Endothelial cell of umbilical vein (primary cell): ENCODE measurements around the gene NOS2. TPM values are rescaled to one million over a fixed set of nuclear protein-coding genes. Genes with fewer than 3 reads are reported as not detected.

ENCODE experiments used
- BruUV-seq: library from RNA; stranded (reverse); fragments of 400-500 nt; replicated peaks from 2 replicates; lab custom pipeline; 2021; lab: Mats Ljungman, UMichigan
- CTCF ChIA-PET: fragments of 300-600, 350-600 bp; sonication (Branson Sonifier 250); formaldehyde crosslinking; loops from one replicate; lab custom pipeline; 2021; ENCODE audit warnings: antibody characterized with exemption, inconsistent platforms; lab: Charles Lee
- POLR2A ChIA-PET: fragments of 300-600, 350-600 bp; sonication (Branson Sonifier 250); formaldehyde crosslinking; loops from one replicate; lab custom pipeline; 2021; ENCODE audit warnings: antibody characterized with exemption, inconsistent platforms; lab: Charles Lee
- DNase-seq: peaks from one replicate; pipeline ENCODE4 v3.0.0-alpha.2; 2011; ENCODE audit warnings: low read depth, low spot score
- FAIRE-seq: peaks from 2 replicates; lab custom pipeline; 2011; peaks lifted over from hg19 to GRCh38; lab: Jason Lieb, UNC
- H2AFZ ChIP-seq: 2 replicates; pipeline ENCODE4 v1.6.0; 2012; ENCODE audit warnings: low read depth, low read length, control low read depth, inconsistent platforms
- H3K27ac ChIP-seq: 2 replicates; pipeline ENCODE4 v1.5.1; 2011; ENCODE audit warnings: low read depth, mild to moderate bottlenecking, control low read depth, low read length, moderate library complexity; ENCODE audit not compliant: insufficient read depth
- H3K27me3 ChIP-seq, 2 experiments: 2 replicates each; pipeline versions ENCODE4 v1.6.0 to v1.6.1; 2011; ENCODE audit warnings: low read length in 2 of 2, mixed read lengths in 1 of 2; ENCODE audit not compliant: control insufficient read depth in 2 of 2, insufficient read depth in 2 of 2
- H3K36me3 ChIP-seq, 2 experiments: 2 replicates in 1 of 2; 3 replicates in 1 of 2; pipeline ENCODE4 v1.5.1; 2011; ENCODE audit warnings: low read length in 2 of 2, mild to moderate bottlenecking in 1 of 2, moderate library complexity in 1 of 2; ENCODE audit not compliant: control insufficient read depth in 2 of 2, insufficient read depth in 2 of 2; ENCODE audit errors: extremely low read depth in 1 of 2
- H3K4me1 ChIP-seq: 3 replicates; pipeline ENCODE4 v1.5.1; 2011; ENCODE audit warnings: mild to moderate bottlenecking, low read length; ENCODE audit not compliant: control insufficient read depth, insufficient read depth; ENCODE audit errors: extremely low read depth
- H3K4me2 ChIP-seq: 2 replicates; pipeline ENCODE4 v1.6.1; 2011; ENCODE audit warnings: low read length, control low read depth, mixed read lengths; ENCODE audit not compliant: insufficient read depth
- H3K4me3 ChIP-seq, 3 experiments: fragments of 200-600 bp in 1 of 3; sonication (generic), shearing (Covaris generic) in 1 of 3; replicated peaks in 1 of 3; 2 replicates each; pipeline ENCODE4 v1.5.1; 2011 to 2016; ENCODE audit warnings: control low read depth in 3 of 3, low read length in 3 of 3, mild to moderate bottlenecking in 2 of 3, inconsistent platforms in 1 of 3, low read depth in 1 of 3, moderate library complexity in 1 of 3; ENCODE audit not compliant: insufficient read depth in 1 of 3
- H3K79me2 ChIP-seq: 2 replicates; pipeline ENCODE4 v1.6.0; 2012; ENCODE audit warnings: low read length, inconsistent platforms; ENCODE audit not compliant: control insufficient read depth, insufficient read depth
- H3K9ac ChIP-seq: replicated peaks from 2 replicates; pipeline ENCODE3; 2011; ENCODE audit warnings: low read length, control low read depth; ENCODE audit not compliant: insufficient read depth; ENCODE audit errors: extremely low read depth
- H3K9me1 ChIP-seq: replicated peaks from 3 replicates; pipeline ENCODE4 v1.6.0; 2011; ENCODE audit warnings: mild to moderate bottlenecking, low read length; ENCODE audit not compliant: control insufficient read depth, insufficient read depth; ENCODE audit errors: extremely low read depth
- H3K9me3 ChIP-seq: replicated peaks from 2 replicates; pipeline ENCODE4 v1.5.1; 2012; ENCODE audit warnings: low read length, inconsistent platforms; ENCODE audit not compliant: control insufficient read depth, insufficient read depth
- H4K20me1 ChIP-seq: replicated peaks from 2 replicates; pipeline ENCODE3; 2011; ENCODE audit warnings: mild to moderate bottlenecking, low read length; ENCODE audit not compliant: control insufficient read depth, insufficient read depth; ENCODE audit errors: extremely low read depth
- EZH2 ChIP-seq: IDR thresholded peaks from 2 replicates; pipeline ENCODE4 v1.6.1; 2012; ENCODE audit warnings: borderline replicate concordance, low read depth, mild to moderate bottlenecking, moderate library complexity, low read length, inconsistent platforms; ENCODE audit not compliant: severe bottlenecking
- FOS ChIP-seq: IDR thresholded peaks from 2 replicates; pipeline ENCODE4 v1.6.1; 2011; ENCODE audit warnings: mild to moderate bottlenecking, low read length, moderate library complexity, borderline replicate concordance; ENCODE audit not compliant: insufficient read depth
- GATA2 ChIP-seq: IDR thresholded peaks from 2 replicates; pipeline ENCODE4 v1.7.0; 2011; ENCODE audit warnings: low read depth, mild to moderate bottlenecking, moderate library complexity, mixed read lengths, low read length; ENCODE audit not compliant: insufficient read length, insufficient read depth
- JUN ChIP-seq: IDR thresholded peaks from 2 replicates; pipeline ENCODE4 v1.6.1; 2011; ENCODE audit warnings: borderline replicate concordance, low read depth; ENCODE audit not compliant: insufficient read length, insufficient read depth
- MYC ChIP-seq: IDR thresholded peaks from one replicate; pipeline ENCODE4 v1.6.1; 2011; ENCODE audit warnings: mild to moderate bottlenecking, low read depth, low read length
- POLR2A ChIP-seq: IDR thresholded peaks from 2 replicates; pipeline ENCODE4 v1.6.1; 2012; ENCODE audit warnings: low read depth, mild to moderate bottlenecking, control low read depth, low read length
- POLR2AphosphoS5 ChIP-seq: IDR thresholded peaks from 2 replicates; pipeline ENCODE4 v1.6.1; 2012; ENCODE audit warnings: low read depth, mild to moderate bottlenecking, control low read depth, low read length, moderate library complexity; ENCODE audit not compliant: insufficient read depth
- dilution Hi-C: fragments of 300-500 bp; cut with MboI; formaldehyde crosslinking; loops from one replicate; pipeline ENCODE4 v1.15.0; 2019; ENCODE audit warnings: low sequenced_read_pairs; ENCODE audit not compliant: extremely low pct_ligation_motif_present
- intact Hi-C: fragments of 100-400 bp; cut with micrococcal nuclease; formaldehyde crosslinking; loops from one replicate; pipeline ENCODE4 v1.10.0; 2022
- polyA plus RNA-seq, 4 experiments: library from polyadenylated mRNA; depleted of rRNA in 3 of 4; stranded (reverse) in 3 of 4; unstranded in 1 of 4; fragments of >200 nt; gene quantifications; 2 replicates each; pipeline versions ENCODE4 v1.2.1 to v1.2.3, GENCODE V29; 2011 to 2012; ENCODE audit warnings: missing spikeins in 1 of 4
- total RNA-seq: library from RNA; stranded (reverse); gene quantifications from 2 replicates; pipeline ENCODE4 v1.2.3, GENCODE V29; 2021
- TF ChIP-seq, protein P1 (sequence below): IDR thresholded peaks from 2 replicates; pipeline ENCODE4 v1.6.1; 2011; ENCODE audit not compliant: insufficient read depth, insufficient read length
- TF ChIP-seq, protein P2 (sequence below), 2 donors: IDR thresholded peaks; 1 replicate in 1 of 2; 2 replicates in 1 of 2; pipeline ENCODE4 v1.5.1; 2011; ENCODE audit warnings: low read length in 2 of 2, mild to moderate bottlenecking in 2 of 2, moderate library complexity in 2 of 2, control low read depth in 1 of 2, inconsistent platforms in 1 of 2, low read depth in 1 of 2; ENCODE audit not compliant: insufficient read depth in 1 of 2; ENCODE audit errors: extremely low read depth in 1 of 2

NOS2 gene
- total and polyA plus RNA-seq, 2 donors (not counting 3 experiments of a cell fraction or from before 2014, with no cell fraction given), result 0.01 TPM; not detected in 1

DNA sequence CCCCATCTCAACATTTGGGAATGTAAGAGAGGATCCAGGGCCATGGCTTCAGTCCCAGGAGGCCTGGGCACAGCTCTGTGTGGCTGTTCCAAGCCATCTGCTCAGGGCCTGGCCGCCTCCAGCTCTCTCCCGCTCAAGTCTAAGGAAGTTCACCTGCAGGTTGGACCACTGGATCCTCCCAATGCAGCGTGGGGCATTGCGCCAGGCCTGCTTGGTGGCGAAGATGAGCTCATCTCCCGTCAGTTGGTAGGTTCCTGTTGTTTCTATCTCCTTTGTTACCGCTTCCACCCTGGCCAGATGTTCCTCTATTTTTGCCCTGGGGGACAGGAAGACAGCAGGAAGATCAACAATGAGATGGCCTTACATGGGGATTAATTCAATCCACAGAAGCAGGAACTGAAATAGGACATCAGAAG lies 17.5 kb downstream of the NOS2 start:
- ChIA-PET CTCF (interaction anchor here (1.0 to 3.3 kb wide), 2 partner anchors 22 to 23 kb away, joined by 3 to 12 read pairs; no protein-coding TSS in a partner anchor), POLR2A (no interaction called here)
- no peaks in the 10 kb centered on the region for H3K9me1 ChIP-seq
- DNase-seq (no peak), FAIRE-seq (no peak)
- TF ChIP-seq POLR2AphosphoS5 (no peak), GATA2 (no peak), JUN (no peak), FOS (no peak), MYC (no peak), POLR2A (no peak)
- TF ChIP-seq, protein P1, sequence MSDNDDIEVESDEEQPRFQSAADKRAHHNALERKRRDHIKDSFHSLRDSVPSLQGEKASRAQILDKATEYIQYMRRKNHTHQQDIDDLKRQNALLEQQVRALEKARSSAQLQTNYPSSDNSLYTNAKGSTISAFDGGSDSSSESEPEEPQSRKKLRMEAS, result no peak
- no TSS peak for BruUV-seq
- H3K9ac ChIP-seq, result no peak overlapping the region
- H3K27ac ChIP-seq, result no peak overlapping the region
- dilution Hi-C loops, result no loop called here
- H3K79me2 ChIP-seq, result no peaks in the 10 kb centered on the region
- H3K4me2 ChIP-seq, result no peak overlapping the region
- no peak overlapping the region for H2AFZ ChIP-seq
- no peaks in the 10 kb centered on the region for H4K20me1 ChIP-seq
- H3K9me3 ChIP-seq, result no peaks in the 10 kb centered on the region
- intact Hi-C loops, result no loop called here
- no peak overlapping the region for H3K4me3 ChIP-seq
- H3K4me1 ChIP-seq, result no peaks in the 10 kb centered on the region
- H3K36me3 ChIP-seq, result no peaks in the 10 kb centered on the region
- no peaks in the 10 kb centered on the region for H3K27me3 ChIP-seq

DNA sequence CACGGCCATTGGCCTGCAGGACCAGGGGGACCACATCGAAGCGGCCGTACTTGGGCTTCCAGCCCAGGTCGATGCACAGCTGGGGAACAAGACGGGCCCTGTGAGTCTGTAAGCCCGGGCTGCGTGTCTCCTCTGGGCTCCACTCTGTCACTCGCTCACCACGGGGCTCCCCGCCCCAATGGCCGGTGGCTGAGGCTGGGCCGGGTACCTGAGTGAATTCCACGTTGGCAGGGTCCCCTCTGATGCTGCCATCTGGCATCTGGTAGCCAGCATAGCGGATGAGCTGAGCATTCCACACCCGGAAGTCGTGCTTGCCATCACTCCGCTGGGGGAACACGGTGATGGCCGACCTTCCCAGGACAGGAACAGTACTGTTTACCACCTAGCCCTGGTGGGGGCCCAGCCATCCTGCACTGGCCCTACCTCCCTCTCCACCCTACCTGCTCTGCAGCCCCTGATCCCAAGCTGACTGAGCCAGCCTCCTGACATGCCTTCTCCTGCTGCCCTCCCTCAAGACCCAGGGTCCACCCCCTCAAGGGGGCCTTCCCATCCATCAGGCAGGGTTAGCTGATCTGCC lies 19.4 kb downstream of the NOS2 start:
- no peaks in the 10 kb centered on the region for H3K79me2 ChIP-seq
- dilution Hi-C loops (no loop called here), intact Hi-C loops (no loop called here)
- no peaks in the 10 kb centered on the region for H3K4me1 ChIP-seq
- no peak for DNase-seq
- TF ChIP-seq, protein P2, sequence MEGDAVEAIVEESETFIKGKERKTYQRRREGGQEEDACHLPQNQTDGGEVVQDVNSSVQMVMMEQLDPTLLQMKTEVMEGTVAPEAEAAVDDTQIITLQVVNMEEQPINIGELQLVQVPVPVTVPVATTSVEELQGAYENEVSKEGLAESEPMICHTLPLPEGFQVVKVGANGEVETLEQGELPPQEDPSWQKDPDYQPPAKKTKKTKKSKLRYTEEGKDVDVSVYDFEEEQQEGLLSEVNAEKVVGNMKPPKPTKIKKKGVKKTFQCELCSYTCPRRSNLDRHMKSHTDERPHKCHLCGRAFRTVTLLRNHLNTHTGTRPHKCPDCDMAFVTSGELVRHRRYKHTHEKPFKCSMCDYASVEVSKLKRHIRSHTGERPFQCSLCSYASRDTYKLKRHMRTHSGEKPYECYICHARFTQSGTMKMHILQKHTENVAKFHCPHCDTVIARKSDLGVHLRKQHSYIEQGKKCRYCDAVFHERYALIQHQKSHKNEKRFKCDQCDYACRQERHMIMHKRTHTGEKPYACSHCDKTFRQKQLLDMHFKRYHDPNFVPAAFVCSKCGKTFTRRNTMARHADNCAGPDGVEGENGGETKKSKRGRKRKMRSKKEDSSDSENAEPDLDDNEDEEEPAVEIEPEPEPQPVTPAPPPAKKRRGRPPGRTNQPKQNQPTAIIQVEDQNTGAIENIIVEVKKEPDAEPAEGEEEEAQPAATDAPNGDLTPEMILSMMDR (IDR thresholded peaks at IDR 0.05; ENCODE audit: extremely low read depth in 1 of 2, insufficient read depth in 1 of 2, low read depth in 1 of 2, low read length in 2 of 2), result no peak
- TF ChIP-seq MYC (no peak), FOS (no peak), POLR2A (no peak), POLR2AphosphoS5 (no peak), GATA2 (no peak), EZH2 (no peak), JUN (no peak)
- TF ChIP-seq, protein P1, result no peak
- no peak overlapping the region for H3K27ac ChIP-seq
- no peak overlapping the region for H3K4me2 ChIP-seq
- BruUV-seq, result no TSS peak
- CTCF ChIA-PET, result interaction anchor here (0.8 to 1.3 kb wide), 3 partner anchors 11 to 25 kb away, joined by 3 to 4 read pairs (median 3); no protein-coding TSS in a partner anchor
- H3K9me1 ChIP-seq, result no peaks in the 10 kb centered on the region
- H3K36me3 ChIP-seq, result no peaks in the 10 kb centered on the region
- FAIRE-seq, result no peak
- no peak overlapping the region for H2AFZ ChIP-seq
- H3K9me3 ChIP-seq, result no peaks in the 10 kb centered on the region
- H4K20me1 ChIP-seq, result no peaks in the 10 kb centered on the region
- no peaks in the 10 kb centered on the region for H3K27me3 ChIP-seq
- no peak overlapping the region for H3K4me3 ChIP-seq
- no peak overlapping the region for H3K9ac ChIP-seq
- POLR2A ChIA-PET, result no interaction called here
